Measurements from ENCODE around the gene CD300LB.
"Not testable (repeated sequence)": the region's sequence is repeated elsewhere in the genome, so short reads cannot be mapped to it uniquely, and the experiment has no call there.

The CD300LB gene

DNA sequence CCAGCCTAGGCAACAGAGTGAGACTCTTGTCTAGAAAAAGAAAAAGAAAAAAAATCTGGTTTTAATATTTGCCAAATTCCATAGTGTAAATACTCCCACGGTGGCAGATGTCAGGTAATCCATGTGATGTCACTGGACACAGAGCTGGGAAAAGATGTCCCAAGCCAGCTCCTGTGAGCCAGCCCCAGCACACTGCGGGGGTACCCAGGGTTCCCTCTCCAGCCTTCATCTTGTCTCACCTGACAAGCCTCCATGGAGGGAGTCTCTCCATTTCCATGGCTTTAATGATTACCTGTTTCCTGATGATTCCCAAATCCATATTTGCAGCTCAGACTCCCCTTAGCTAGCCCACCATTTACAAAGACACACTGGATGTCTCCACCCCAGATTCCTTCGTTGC, 4.6 kb downstream of the CD300LB start:
- no peaks in the 10 kb centered on the region for H3K9me3 ChIP-seq
- no peaks in the 10 kb centered on the region for H3K27me3 ChIP-seq (ENCODE audit: low read depth)
- no peaks in the 10 kb centered on the region for H3K36me3 ChIP-seq (replicated peaks)
- no peak for DNase-seq (ENCODE audit: low spot score in 2 of 2)
- no peaks in the 10 kb centered on the region for H3K4me1 ChIP-seq
- in situ Hi-C loops (cut with MboI; ENCODE audit: low sequenced_read_pairs), result no loop called here
- no peak overlapping the region for H3K4me3 ChIP-seq

DNA sequence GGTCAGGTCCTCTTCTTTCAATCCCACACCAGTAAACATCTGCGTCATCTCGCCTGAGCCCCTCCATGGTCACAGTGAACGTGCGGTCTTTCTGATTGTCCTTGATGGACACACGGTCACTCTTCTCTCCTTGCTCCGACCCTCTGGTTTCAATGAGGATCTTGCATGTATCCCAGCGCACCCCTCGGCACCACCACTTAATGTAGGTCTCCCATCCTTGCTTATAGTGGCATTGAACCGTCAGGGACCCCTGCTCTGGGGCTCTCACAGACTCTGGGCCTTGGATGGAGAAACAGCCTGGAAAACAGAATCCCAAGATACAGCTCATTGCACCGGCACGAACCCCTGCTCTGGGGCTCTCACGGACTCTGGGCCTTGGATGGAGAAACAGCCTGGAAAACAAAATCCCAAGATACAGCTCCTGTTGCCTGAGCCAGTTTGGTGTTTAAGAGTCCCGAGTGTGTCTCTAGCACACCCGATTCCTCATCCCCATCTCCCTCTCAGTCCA, 5.4 kb downstream of the CD300LB start:
- H3K4me3 ChIP-seq, result no peak overlapping the region
- H3K4me1 ChIP-seq, result no peaks in the 10 kb centered on the region
- DNase-seq (ENCODE audit: low spot score in 2 of 2), result no peak
- no peaks in the 10 kb centered on the region for H3K36me3 ChIP-seq (replicated peaks)
- in situ Hi-C loops (cut with MboI; ENCODE audit: low sequenced_read_pairs), result no loop called here
- no peaks in the 10 kb centered on the region for H3K27me3 ChIP-seq (ENCODE audit: low read depth)
- H3K9me3 ChIP-seq, result no peaks in the 10 kb centered on the region

DNA sequence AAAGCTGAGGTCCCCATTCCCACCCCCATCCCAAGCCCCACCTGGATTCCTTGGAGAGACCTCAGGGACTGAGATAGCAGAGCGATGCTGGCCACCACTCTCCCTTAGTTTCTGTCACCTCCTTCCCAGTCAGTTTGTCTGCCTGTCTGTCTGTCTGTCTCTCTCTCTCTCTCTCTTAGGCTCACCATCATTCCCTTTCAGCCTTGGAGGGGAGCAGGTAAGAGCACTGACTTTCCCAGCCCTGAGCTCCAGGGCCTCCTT, 5.9 kb downstream of the CD300LB start:
- no peaks in the 10 kb centered on the region for H3K27me3 ChIP-seq (ENCODE audit: low read depth)
- H3K9me3 ChIP-seq, result no peaks in the 10 kb centered on the region
- no peak for DNase-seq (ENCODE audit: low spot score in 2 of 2)
- in situ Hi-C loops (cut with MboI; ENCODE audit: low sequenced_read_pairs), result no loop called here
- H3K4me3 ChIP-seq, result no peak overlapping the region
- H3K4me1 ChIP-seq, result no peaks in the 10 kb centered on the region
- no peaks in the 10 kb centered on the region for H3K36me3 ChIP-seq (replicated peaks)

DNA sequence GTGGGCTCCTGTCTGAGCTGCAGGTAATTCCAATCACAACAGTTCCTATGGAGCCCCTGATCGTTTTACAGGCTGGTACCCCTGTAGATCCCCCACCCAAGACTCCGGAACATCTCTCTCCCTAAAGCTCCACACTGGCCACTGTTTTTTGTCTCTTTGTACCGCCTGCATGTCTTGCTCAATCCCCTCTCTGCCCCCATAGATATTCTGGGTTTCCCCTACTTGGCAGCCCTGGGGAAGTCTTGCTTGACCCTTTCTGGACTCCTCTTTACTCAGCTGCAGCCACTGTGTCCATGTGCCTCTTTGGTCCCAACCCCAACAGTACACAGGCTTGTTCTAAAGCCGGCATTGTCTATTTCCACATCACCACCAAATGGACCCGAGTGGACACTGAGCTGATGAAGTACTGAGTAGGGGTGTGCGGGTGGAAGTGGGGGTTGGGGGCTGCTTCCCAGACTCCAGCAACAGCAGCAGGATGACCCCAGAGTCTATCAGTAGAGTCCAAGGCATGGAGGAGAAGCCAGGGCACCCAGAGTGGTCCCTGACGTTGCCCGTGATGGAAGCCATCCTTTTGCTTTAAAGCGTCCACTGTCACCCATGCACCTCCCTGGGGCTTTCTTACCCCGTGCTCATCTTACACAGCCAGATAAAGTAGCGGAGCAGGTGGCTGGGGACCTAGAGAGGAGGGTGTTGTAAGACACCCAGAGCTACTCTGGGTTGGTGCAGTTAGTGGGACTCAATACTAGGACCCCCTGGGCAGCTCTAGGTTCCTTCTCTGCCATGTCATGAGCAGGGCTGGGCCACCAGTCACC, 6.4 kb downstream of the CD300LB start:
- Histone ChIP-seq H3K4me3 (no peak overlapping the region), H3K4me1 (no peaks in the 10 kb centered on the region), H3K9me3 (no peaks in the 10 kb centered on the region), H3K27me3 (ENCODE audit: low read depth) (no peaks in the 10 kb centered on the region), H3K36me3 (replicated peaks) (no peaks in the 10 kb centered on the region)
- DNase-seq (ENCODE audit: low spot score in 2 of 2), result no peak
- in situ Hi-C loops (cut with MboI; ENCODE audit: low sequenced_read_pairs), result no loop called here

DNA sequence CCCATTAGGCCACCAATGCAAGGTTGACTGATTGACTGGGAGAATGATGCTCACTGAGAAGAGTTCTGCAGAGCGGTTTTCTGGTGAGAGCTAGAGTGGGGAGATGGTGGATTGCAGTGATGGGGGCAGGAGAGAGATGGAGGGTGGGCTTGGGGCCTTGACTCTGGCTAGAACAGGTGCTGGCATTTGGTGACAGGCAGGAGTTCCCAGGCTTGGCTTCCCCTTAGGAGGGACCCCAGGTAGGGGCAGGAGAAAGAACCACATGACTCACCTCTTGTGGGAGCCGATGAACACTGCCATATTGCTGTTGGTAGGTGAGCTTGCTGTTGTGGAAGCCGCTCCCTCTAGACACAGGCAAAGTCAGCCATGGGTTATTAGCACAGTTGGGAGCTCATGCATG, 8.0 kb downstream of the CD300LB start:
- Histone ChIP-seq H3K4me3 (no peak overlapping the region), H3K36me3 (replicated peaks) (no peaks in the 10 kb centered on the region), H3K27me3 (ENCODE audit: low read depth) (no peaks in the 10 kb centered on the region), H3K9me3 (no peaks in the 10 kb centered on the region), H3K4me1 (no peaks in the 10 kb centered on the region)
- no peak for DNase-seq (ENCODE audit: low spot score in 2 of 2)
- in situ Hi-C loops (cut with MboI; ENCODE audit: low sequenced_read_pairs), result no loop called here

DNA sequence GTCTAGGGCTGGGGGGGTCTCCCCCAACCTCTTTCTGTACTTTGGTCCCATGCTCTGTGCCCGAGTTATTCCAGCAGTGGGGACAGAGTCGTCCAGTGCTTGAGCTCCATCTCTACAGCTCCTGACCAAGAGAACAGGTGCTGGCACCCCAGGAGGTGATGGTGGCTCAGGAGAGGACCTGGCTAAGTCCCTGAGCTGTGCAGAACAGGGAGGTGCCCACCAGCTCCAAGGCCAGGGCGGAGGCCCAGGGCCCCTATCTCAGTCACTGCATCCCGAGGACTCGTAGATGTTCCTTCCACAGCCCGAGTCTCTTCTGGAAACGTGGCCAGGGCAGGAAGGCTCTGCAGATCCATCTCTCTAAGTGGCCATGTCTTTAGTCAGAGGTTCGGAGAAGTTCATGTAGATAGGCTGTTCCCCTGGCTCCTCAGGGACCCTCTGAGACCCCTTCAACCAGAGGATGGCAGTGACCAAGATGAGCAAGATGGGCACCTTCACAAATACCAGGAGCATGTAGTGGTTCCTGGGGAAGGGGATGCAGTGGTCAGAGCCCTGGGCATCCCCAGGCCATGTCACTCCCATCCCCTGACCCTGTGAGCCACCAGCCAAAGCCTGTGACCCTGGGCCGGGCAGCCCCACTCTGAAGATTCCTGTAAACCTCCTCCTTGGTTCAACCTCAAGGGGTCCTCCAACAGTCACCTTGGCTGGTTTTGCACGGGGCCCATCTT, 8.7 kb downstream of the CD300LB start:
- Histone ChIP-seq H3K36me3 (replicated peaks) (no peaks in the 10 kb centered on the region), H3K27me3 (ENCODE audit: low read depth) (no peaks in the 10 kb centered on the region), H3K4me3 (no peak overlapping the region), H3K4me1 (no peaks in the 10 kb centered on the region), H3K9me3 (no peaks in the 10 kb centered on the region)
- in situ Hi-C loops (cut with MboI; ENCODE audit: low sequenced_read_pairs), result no loop called here
- no peak for DNase-seq (ENCODE audit: low spot score in 2 of 2)

DNA sequence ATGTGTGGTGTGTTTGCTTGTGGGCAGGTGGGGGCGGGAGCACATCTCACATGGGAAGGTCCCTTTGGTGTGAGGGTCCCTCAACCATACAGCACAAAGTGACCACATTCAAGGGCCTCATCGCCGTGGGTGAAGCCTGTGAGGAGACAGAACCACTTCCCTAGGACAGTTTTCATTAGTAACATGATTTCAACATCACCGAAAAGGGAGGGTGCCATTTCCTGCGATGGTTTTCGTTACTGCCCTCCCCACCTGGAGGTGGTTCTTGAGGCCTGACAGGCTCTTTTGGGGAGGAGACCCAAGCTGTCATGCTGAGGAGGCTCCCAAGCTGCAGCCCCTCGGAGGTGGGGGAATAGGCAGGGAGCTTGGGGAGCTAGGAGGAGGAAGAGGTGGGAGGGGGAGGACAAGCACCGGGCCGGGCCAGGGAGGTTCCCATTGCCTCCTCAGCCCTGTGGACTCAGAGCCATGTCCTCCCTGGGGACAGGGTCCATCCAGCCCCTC, 9.5 kb downstream of the CD300LB start:
- Histone ChIP-seq H3K9me3 (no peaks in the 10 kb centered on the region), H3K27me3 (ENCODE audit: low read depth) (no peaks in the 10 kb centered on the region), H3K36me3 (replicated peaks) (no peaks in the 10 kb centered on the region), H3K4me3 (no peak overlapping the region), H3K4me1 (no peaks in the 10 kb centered on the region)
- DNase-seq (ENCODE audit: low spot score in 2 of 2), result no peak
- in situ Hi-C loops (cut with MboI; ENCODE audit: low sequenced_read_pairs), result no loop called here

DNA sequence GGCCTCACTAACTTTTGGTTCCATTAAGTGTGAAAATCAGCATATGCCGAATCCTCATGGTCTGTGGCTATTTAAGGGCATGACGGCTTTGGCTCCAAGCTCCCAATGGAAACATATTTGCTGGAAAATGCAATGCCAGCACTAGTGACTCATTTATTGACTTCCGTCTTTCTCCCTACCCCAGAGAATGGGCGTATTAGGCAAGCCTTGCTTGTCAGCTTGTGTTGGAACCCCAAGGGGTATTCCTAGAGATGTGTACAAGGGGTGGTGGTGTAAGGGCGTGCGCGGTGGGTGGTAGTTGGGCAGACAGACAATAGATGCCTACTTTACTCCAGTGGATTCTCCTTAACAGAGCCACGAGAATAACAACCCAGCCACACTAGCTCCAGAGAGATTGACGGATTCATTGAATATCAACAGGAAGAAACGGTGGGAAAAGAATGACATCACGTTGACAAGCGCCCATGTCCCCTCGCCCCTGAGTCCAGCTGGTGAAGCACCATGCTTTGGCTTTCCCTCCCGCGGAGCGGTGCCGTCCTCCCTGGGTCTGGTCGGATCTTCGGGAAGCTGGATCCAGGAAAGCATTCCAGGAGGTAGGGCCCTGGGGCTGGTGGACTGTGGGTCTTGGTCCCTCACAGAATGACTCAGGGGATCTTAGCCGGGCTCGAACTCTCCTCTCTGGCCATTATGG, 10.3 kb downstream of the CD300LB start:
- Histone ChIP-seq H3K27me3 (ENCODE audit: low read depth) (no peaks in the 10 kb centered on the region), H3K36me3 (replicated peaks) (no peaks in the 10 kb centered on the region), H3K9me3 (no peaks in the 10 kb centered on the region), H3K4me1 (no peaks in the 10 kb centered on the region), H3K4me3 (no peak overlapping the region)
- DNase-seq (ENCODE audit: low spot score in 2 of 2), result no peak
- in situ Hi-C loops (cut with MboI; ENCODE audit: low sequenced_read_pairs), result no loop called here

DNA sequence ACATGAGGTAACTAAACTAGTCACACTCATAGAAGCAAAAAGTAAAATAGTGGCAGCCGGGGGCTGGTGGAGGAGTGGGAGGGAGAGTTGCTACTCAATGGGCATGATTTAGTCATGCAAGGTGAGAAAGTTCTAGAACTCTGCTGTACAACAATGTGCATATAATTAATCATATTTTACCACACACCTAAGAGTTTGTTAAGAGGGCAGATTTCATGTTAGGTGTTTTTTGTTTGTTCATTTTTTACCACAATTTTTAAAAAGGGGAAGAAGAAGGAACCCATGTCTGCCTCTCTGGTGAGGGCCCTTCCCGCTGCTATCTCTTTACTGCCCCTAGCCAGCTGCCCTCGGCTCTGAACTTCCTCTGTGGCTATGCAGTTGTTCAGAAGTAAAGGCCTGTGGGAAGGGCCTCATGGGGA, 11.2 kb downstream of the CD300LB start:
- H3K4me1 ChIP-seq, result no peaks in the 10 kb centered on the region
- H3K9me3 ChIP-seq, result no peaks in the 10 kb centered on the region
- H3K27me3 ChIP-seq (ENCODE audit: low read depth), result no peaks in the 10 kb centered on the region
- no peak for DNase-seq (ENCODE audit: low spot score in 2 of 2)
- no peak overlapping the region for H3K4me3 ChIP-seq
- no peaks in the 10 kb centered on the region for H3K36me3 ChIP-seq (replicated peaks)
- in situ Hi-C loops (cut with MboI; ENCODE audit: low sequenced_read_pairs), result no loop called here

DNA sequence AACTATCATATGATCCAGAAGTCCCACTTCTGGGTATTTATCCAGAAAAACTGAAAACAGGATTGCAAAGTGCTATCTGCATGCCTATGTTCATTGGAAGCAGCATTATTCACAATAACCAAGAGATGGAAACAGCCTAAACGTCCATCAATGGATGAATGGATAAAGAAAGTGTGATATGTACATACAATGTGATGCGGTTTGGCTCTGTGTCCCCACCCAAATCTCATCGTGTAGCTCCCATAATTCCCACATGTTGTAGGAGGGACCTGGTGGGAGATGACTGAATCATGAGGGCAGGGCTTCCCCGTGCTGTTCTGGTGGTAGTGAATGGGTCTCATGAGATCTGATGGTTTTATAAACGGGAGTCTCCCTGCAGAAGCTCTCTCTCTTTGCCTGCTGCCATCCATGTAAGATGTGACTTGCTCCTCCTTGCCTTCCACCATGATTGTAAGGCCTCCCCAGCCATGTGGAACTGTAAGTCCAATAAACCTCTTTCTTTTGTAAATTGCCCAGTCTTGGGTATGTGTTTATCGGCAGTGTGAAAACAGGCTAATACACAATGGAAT, 12.8 kb downstream of the CD300LB start:
- H3K4me1 ChIP-seq; H3K36me3 ChIP-seq (replicated peaks); H3K9me3 ChIP-seq; in situ Hi-C loops (cut with MboI; ENCODE audit: low sequenced_read_pairs); H3K4me3 ChIP-seq; DNase-seq (ENCODE audit: low spot score in 2 of 2); H3K27me3 ChIP-seq (ENCODE audit: low read depth): not testable (repeated sequence)

DNA sequence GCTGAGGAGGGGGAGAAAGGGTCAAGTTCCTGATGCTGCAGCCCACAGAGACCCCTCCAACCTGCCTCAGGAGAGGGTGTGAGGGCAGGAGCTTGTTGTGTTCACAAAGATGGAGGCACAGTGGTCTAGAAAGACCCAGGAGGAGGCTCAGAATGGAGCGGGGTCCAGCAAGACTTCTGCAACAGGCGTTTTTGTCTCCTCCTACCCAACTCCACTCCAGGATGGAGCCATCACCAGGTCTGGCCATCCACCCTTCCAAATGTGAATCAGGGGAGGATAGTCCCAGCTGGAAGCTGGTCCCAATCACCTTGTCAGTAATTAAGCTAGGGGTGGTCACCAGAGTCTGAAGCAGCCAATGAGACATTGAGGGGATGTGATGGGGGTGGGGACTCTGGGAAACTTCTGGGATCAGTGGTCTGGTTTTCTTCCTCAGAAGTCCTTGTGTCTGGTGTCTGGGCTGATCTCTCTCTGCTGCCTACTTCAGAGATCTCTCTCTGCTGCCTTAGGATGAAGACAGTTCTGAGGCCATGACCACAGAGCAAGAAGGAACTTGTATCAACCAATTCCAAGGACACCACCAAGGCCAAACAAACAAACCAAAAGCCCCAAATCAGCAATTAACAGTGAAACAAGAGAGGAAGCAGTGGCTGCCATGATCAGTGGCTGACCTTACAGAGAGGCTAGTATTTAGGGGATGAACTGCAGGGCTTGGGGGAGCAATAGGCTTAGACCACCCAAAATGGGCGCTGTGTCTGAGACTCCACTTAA, 14.5 kb downstream of the CD300LB start:
- H3K4me3 ChIP-seq, result no peak overlapping the region
- H3K27me3 ChIP-seq (ENCODE audit: low read depth), result no peaks in the 10 kb centered on the region; the same call in 1 of the 2 replicates
- in situ Hi-C loops (cut with MboI; ENCODE audit: low sequenced_read_pairs), result no loop called here
- no peak for DNase-seq (ENCODE audit: low spot score in 2 of 2)
- peaks cover 3% of the 10 kb centered on the region; the same call in 1 of the 2 replicates for H3K9me3 ChIP-seq
- no peaks in the 10 kb centered on the region for H3K36me3 ChIP-seq (replicated peaks)
- H3K4me1 ChIP-seq, result no peaks in the 10 kb centered on the region

DNA sequence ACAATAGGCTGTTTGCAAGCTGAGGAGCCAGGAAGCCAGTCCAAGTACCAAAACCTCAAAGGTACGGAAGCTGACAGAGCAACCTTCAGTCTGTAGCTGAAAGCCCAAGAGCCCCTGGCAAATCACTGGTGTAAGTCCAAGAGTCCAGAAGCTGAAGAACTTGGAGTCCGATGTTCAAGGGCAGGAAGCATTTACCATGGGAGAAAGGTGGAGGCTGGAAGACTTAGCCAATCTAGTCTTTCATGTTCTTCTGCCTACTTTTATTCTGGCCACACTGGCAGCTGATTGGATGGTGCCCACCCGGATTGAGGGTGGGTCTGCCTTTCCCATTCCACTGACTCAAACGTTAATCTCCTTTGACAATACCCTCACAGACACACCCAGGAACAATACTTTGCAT, 15.3 kb downstream of the CD300LB start:
- in situ Hi-C loops (cut with MboI; ENCODE audit: low sequenced_read_pairs), result no loop called here
- DNase-seq (ENCODE audit: low spot score in 2 of 2), result no peak
- H3K9me3 ChIP-seq, result peaks cover 3% of the 10 kb centered on the region; the same call in 1 of the 2 replicates
- no peaks in the 10 kb centered on the region for H3K4me1 ChIP-seq
- no peaks in the 10 kb centered on the region; the same call in 1 of the 2 replicates for H3K27me3 ChIP-seq (ENCODE audit: low read depth)
- no peaks in the 10 kb centered on the region for H3K36me3 ChIP-seq (replicated peaks)
- H3K4me3 ChIP-seq, result no peak overlapping the region

Data from HAP-1 (cell line).